ENCODE data around the gene NAV3.

DNA sequence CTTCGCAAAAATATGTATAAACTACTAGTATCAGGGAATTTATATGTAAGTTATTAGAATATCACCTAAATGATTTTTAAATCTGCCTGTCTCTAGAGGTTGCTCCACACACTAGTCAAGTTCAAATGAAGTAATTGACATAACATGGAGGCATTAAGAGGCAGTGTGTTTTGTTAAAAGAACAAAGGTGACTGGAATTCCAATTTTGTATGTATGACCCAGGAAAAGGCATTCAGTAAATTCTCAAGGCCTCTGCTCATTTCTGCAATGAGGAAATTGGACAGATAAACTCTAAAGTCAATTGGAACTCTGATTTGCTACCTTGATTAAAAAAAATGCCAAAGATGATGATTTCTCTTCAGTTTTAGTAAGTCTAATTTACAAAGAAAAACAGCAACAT lies 117.1 kb downstream of the NAV3 start:
- TF ChIP-seq, protein P1, sequence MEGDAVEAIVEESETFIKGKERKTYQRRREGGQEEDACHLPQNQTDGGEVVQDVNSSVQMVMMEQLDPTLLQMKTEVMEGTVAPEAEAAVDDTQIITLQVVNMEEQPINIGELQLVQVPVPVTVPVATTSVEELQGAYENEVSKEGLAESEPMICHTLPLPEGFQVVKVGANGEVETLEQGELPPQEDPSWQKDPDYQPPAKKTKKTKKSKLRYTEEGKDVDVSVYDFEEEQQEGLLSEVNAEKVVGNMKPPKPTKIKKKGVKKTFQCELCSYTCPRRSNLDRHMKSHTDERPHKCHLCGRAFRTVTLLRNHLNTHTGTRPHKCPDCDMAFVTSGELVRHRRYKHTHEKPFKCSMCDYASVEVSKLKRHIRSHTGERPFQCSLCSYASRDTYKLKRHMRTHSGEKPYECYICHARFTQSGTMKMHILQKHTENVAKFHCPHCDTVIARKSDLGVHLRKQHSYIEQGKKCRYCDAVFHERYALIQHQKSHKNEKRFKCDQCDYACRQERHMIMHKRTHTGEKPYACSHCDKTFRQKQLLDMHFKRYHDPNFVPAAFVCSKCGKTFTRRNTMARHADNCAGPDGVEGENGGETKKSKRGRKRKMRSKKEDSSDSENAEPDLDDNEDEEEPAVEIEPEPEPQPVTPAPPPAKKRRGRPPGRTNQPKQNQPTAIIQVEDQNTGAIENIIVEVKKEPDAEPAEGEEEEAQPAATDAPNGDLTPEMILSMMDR (IDR thresholded peaks at IDR 0.05), result no peak
- TF ChIP-seq POLR2AphosphoS5 (IDR thresholded peaks at IDR 0.05; ENCODE audit: low read depth, low read length), result no peak
- TF ChIP-seq, protein P2, sequence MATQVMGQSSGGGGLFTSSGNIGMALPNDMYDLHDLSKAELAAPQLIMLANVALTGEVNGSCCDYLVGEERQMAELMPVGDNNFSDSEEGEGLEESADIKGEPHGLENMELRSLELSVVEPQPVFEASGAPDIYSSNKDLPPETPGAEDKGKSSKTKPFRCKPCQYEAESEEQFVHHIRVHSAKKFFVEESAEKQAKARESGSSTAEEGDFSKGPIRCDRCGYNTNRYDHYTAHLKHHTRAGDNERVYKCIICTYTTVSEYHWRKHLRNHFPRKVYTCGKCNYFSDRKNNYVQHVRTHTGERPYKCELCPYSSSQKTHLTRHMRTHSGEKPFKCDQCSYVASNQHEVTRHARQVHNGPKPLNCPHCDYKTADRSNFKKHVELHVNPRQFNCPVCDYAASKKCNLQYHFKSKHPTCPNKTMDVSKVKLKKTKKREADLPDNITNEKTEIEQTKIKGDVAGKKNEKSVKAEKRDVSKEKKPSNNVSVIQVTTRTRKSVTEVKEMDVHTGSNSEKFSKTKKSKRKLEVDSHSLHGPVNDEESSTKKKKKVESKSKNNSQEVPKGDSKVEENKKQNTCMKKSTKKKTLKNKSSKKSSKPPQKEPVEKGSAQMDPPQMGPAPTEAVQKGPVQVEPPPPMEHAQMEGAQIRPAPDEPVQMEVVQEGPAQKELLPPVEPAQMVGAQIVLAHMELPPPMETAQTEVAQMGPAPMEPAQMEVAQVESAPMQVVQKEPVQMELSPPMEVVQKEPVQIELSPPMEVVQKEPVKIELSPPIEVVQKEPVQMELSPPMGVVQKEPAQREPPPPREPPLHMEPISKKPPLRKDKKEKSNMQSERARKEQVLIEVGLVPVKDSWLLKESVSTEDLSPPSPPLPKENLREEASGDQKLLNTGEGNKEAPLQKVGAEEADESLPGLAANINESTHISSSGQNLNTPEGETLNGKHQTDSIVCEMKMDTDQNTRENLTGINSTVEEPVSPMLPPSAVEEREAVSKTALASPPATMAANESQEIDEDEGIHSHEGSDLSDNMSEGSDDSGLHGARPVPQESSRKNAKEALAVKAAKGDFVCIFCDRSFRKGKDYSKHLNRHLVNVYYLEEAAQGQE (IDR thresholded peaks at IDR 0.05; ENCODE audit: insufficient read depth in 1 of 2, low read depth in 2 of 2, low read length in 1 of 2), result no peak
- TF ChIP-seq SIN3A (IDR thresholded peaks at IDR 0.05; ENCODE audit: borderline replicate concordance, insufficient read depth, low read depth, low read length), result no peak
- no peak for TF ChIP-seq TCF7L2 (IDR thresholded peaks at IDR 0.05; ENCODE audit: low read depth, low read length)
